ENCODE results near the gene MYH6.

The MYH6 gene

GRCh38 chr14:23409475-23409874 lies 1.4 kb upstream of the MYH6 start:
- Histone ChIP-seq H3K27me3 (replicated peaks) (no peaks in the 10 kb centered on the region), H3K27ac (no peak overlapping the region), H3K4me3 (ENCODE audit: low read depth, low read length) (no peak overlapping the region), H3K36me3 (replicated peaks) (no peaks in the 10 kb centered on the region)
- no peak for TF ChIP-seq CTCF (IDR thresholded peaks at IDR 0.05; ENCODE audit: low read depth, low read length, missing control alignments)
- in situ Hi-C loops (cut with HindIII; ENCODE audit: low pct_ligation_motif_present, low sequenced_read_pairs), result no loop called here
- DNase-seq, result no peak

- DNase-seq, result no peak
- Histone ChIP-seq H3K4me3 (ENCODE audit: low read depth, low read length) (no peak overlapping the region), H3K36me3 (replicated peaks) (no peaks in the 10 kb centered on the region), H3K27me3 (replicated peaks) (no peaks in the 10 kb centered on the region), H3K27ac (no peak overlapping the region)
- no peak for TF ChIP-seq CTCF (IDR thresholded peaks at IDR 0.05; ENCODE audit: low read depth, low read length, missing control alignments)
- in situ Hi-C loops (cut with HindIII; ENCODE audit: low pct_ligation_motif_present, low sequenced_read_pairs), result no loop called here
These were observed 196 bp upstream of the MYH6 start for GRCh38 chr14:23408307-23408630.

GRCh38 chr14:23406725-23407355 lies 1.2 kb downstream of the MYH6 start:
- H3K4me3 ChIP-seq (ENCODE audit: low read depth, low read length), result no peak overlapping the region
- DNase-seq, result no peak
- H3K36me3 ChIP-seq (replicated peaks), result no peaks in the 10 kb centered on the region
- in situ Hi-C loops (cut with HindIII; ENCODE audit: low pct_ligation_motif_present, low sequenced_read_pairs), result no loop called here
- no peak overlapping the region for H3K27ac ChIP-seq
- no peaks in the 10 kb centered on the region for H3K27me3 ChIP-seq (replicated peaks)
- no peak for TF ChIP-seq CTCF (IDR thresholded peaks at IDR 0.05; ENCODE audit: low read depth, low read length, missing control alignments)

- no peak for TF ChIP-seq CTCF (IDR thresholded peaks at IDR 0.05; ENCODE audit: low read depth, low read length, missing control alignments)
- Histone ChIP-seq H3K27me3 (replicated peaks) (no peaks in the 10 kb centered on the region), H3K4me3 (ENCODE audit: low read depth, low read length) (no peak overlapping the region), H3K36me3 (replicated peaks) (no peaks in the 10 kb centered on the region), H3K27ac (no peak overlapping the region)
- in situ Hi-C loops (cut with HindIII; ENCODE audit: low pct_ligation_motif_present, low sequenced_read_pairs), result no loop called here
- DNase-seq, result no peak
These were observed 1.8 kb downstream of the MYH6 start for GRCh38 chr14:23406244-23406643.

DNA sequence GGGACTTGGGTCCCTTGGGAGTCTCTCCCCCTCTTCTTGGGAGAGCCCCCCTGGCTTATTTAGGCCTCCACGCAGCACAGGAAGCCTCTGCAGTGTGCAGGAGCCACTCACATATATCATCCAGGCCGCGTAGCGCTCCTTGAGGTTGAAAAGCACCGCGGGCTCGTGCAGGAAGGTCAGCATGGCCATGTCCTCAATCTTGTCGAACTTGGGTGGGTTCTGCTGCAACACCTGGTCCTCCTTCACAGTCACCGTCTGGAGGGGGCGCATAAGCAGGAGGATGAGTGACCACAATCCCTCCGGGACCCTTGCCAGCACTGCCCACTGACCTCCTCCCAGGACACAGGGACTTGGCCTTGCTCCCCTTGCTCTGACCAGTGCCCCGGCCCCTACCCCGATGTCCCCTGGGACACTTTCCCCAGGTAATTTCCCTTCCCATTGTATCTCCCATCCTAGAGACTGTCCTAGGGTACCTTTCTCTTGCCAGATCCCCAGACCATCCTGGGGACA lies 2.5 kb downstream of the MYH6 start:
- H3K36me3 ChIP-seq (replicated peaks), result no peaks in the 10 kb centered on the region
- H3K27me3 ChIP-seq (replicated peaks), result no peaks in the 10 kb centered on the region
- DNase-seq, result no peak
- TF ChIP-seq CTCF (IDR thresholded peaks at IDR 0.05; ENCODE audit: low read depth, low read length, missing control alignments), result no peak
- in situ Hi-C loops (cut with HindIII; ENCODE audit: low pct_ligation_motif_present, low sequenced_read_pairs), result no loop called here
- no peak overlapping the region for H3K4me3 ChIP-seq (ENCODE audit: low read depth, low read length)
- no peak overlapping the region for H3K27ac ChIP-seq

GRCh38 chr14:23405096-23405495 lies 3.0 kb downstream of the MYH6 start:
- no peaks in the 10 kb centered on the region for H3K36me3 ChIP-seq (replicated peaks)
- TF ChIP-seq CTCF (IDR thresholded peaks at IDR 0.05; ENCODE audit: low read depth, low read length, missing control alignments), result no peak
- in situ Hi-C loops (cut with HindIII; ENCODE audit: low pct_ligation_motif_present, low sequenced_read_pairs), result no loop called here
- no peak for DNase-seq
- H3K27ac ChIP-seq, result no peak overlapping the region
- no peak overlapping the region for H3K4me3 ChIP-seq (ENCODE audit: low read depth, low read length)
- no peaks in the 10 kb centered on the region for H3K27me3 ChIP-seq (replicated peaks)
